Measurements from ENCODE around the gene SHROOM3. TPM values are rescaled to one million over a fixed set of nuclear protein-coding genes. Genes with fewer than 3 reads are reported as not detected.

The SHROOM3 gene
- total RNA-seq, 1 donor from 2014 or later, result 192 TPM

- DNase-seq (ENCODE audit: low spot score in 2 of 2), result no peak
- Histone ChIP-seq H3K4me3 (no peak overlapping the region), H3K27me3 (no peaks in the 10 kb centered on the region), H3K36me3 (peaks cover 8 to 11% of the 10 kb centered on the region in 2 donors), H3K9me3 (no peaks in the 10 kb centered on the region), H3K4me1 (peaks cover 0 to 6% of the 10 kb centered on the region in 2 donors), H3K27ac (peak overlapping the region in 1 of 2 donors; percentile 1)
- no peak for TF ChIP-seq CTCF (IDR thresholded peaks at IDR 0.05)
- intact Hi-C loops (cut with DNase I), result no loop called here
Measured at GRCh38 chr4:76729980-76730379, 295.0 kb downstream of the SHROOM3 start.

GRCh38 chr4:76732246-76732645, 297.2 kb downstream of the SHROOM3 start:
- Histone ChIP-seq H3K27ac (peak overlapping the region in 1 of 2 donors; percentile 26), H3K27me3 (no peaks in the 10 kb centered on the region), H3K36me3 (peaks cover 8 to 11% of the 10 kb centered on the region in 2 donors), H3K4me3 (no peak overlapping the region), H3K4me1 (peaks cover 4 to 16% of the 10 kb centered on the region in 2 donors), H3K9me3 (no peaks in the 10 kb centered on the region)
- no peak for TF ChIP-seq CTCF (IDR thresholded peaks at IDR 0.05)
- intact Hi-C loops (cut with DNase I), result no loop called here
- no peak for DNase-seq (ENCODE audit: low spot score in 2 of 2)

GRCh38 chr4:76733068-76733771, 298.2 kb downstream of the SHROOM3 start:
- peak overlapping the region; percentile 6 to 45 for H3K27ac ChIP-seq
- peak in 1 of 3 experiments; percentile 14 for TF ChIP-seq CTCF (IDR thresholded peaks at IDR 0.05)
- H3K4me3 ChIP-seq, result no peak overlapping the region
- no peaks in the 10 kb centered on the region for H3K27me3 ChIP-seq
- H3K4me1 ChIP-seq, result peaks cover 4 to 25% of the 10 kb centered on the region in 2 donors
- peaks cover 8 to 11% of the 10 kb centered on the region in 2 donors for H3K36me3 ChIP-seq
- H3K9me3 ChIP-seq, result no peaks in the 10 kb centered on the region
- intact Hi-C loops (cut with DNase I), result no loop called here
- DNase-seq (ENCODE audit: low spot score in 2 of 2), result no peak

GRCh38 chr4:76736414-76736813, 301.4 kb downstream of the SHROOM3 start:
- intact Hi-C loops (cut with DNase I), result loop anchor here (2.0 to 5.0 kb wide), 5 partner anchors 20 to 146 kb away; no protein-coding TSS in a partner anchor
- H3K36me3 ChIP-seq, result peaks cover 34 to 36% of the 10 kb centered on the region in 2 donors
- TF ChIP-seq CTCF (IDR thresholded peaks at IDR 0.05), result no peak
- no peaks in the 10 kb centered on the region for H3K9me3 ChIP-seq
- peaks cover 21 to 40% of the 10 kb centered on the region in 2 donors for H3K4me1 ChIP-seq
- H3K4me3 ChIP-seq, result no peak overlapping the region
- H3K27ac ChIP-seq, result peak overlapping the region; percentile 92 to 97
- DNase-seq (ENCODE audit: low spot score in 2 of 2), result no peak
- no peaks in the 10 kb centered on the region for H3K27me3 ChIP-seq

- H3K27me3 ChIP-seq, result no peaks in the 10 kb centered on the region
- peaks cover 29 to 33% of the 10 kb centered on the region in 2 donors for H3K36me3 ChIP-seq
- no peak for TF ChIP-seq CTCF (IDR thresholded peaks at IDR 0.05)
- H3K9me3 ChIP-seq, result no peaks in the 10 kb centered on the region
- intact Hi-C loops (cut with DNase I), result loop anchor here (2.0 to 5.0 kb wide), 5 partner anchors 20 to 146 kb away; no protein-coding TSS in a partner anchor
- H3K4me3 ChIP-seq, result no peak overlapping the region
- peak overlapping the region; percentile 92 to 97 for H3K27ac ChIP-seq
- peaks cover 21 to 40% of the 10 kb centered on the region in 2 donors for H3K4me1 ChIP-seq
- no peak for DNase-seq (ENCODE audit: low spot score in 2 of 2)
Measured at GRCh38 chr4:76737180-76737579, 302.2 kb downstream of the SHROOM3 start.

All from ascending aorta (tissue), 2 donors.